IMR-90 (cell line): ENCODE data around the gene ADM5. TPM values are rescaled to one million over a fixed set of nuclear protein-coding genes. Genes with fewer than 3 reads are reported as not detected.

ENCODE experiments used
- ATAC-seq: fragments of 200-7000 bp; cut with Tn5 transposase; 2 replicates; pipeline ENCODE4 v1.9.1; 2020; ENCODE audit warnings: low read depth, mild to moderate bottlenecking, moderate library complexity
- BruUV-seq: library from RNA; stranded (reverse); fragments of 400-500 nt; replicated peaks from 2 replicates; lab custom pipeline; 2021; lab: Mats Ljungman, UMichigan
- CTCF ChIA-PET: fragments of 300-600 bp; formaldehyde crosslinking; extraction: SDS; loops from one replicate; lab custom pipeline; 2021; ENCODE audit warnings: antibody characterized with exemption; lab: Yijun Ruan, JAX
- POLR2A ChIA-PET: fragments of 300-600 bp; sonication (Branson Sonifier 250); formaldehyde crosslinking; loops from one replicate; lab custom pipeline; 2022; ENCODE audit warnings: antibody characterized with exemption; ENCODE audit not compliant: unreplicated experiment; lab: Charles Lee
- DNase-seq: peaks from one replicate; pipeline ENCODE4 v3.0.0; 2013
- H2AFZ ChIP-seq: replicated peaks from 2 replicates; pipeline ENCODE3; 2013; ENCODE audit warnings: low read length, mild to moderate bottlenecking; ENCODE audit not compliant: poor library complexity
- H2AK5ac ChIP-seq: 2 replicates; pipeline ENCODE4 v1.6.1; 2013; ENCODE audit warnings: low read depth, low read length, inconsistent platforms
- H2AK9ac ChIP-seq: replicated peaks from 2 replicates; pipeline ENCODE3; 2013; ENCODE audit warnings: mild to moderate bottlenecking, low read depth, low read length, moderate library complexity; ENCODE audit not compliant: poor library complexity
- H2BK120ac ChIP-seq: 2 replicates; pipeline ENCODE4 v1.6.1; 2013; ENCODE audit warnings: low read depth, low read length, inconsistent platforms
- H2BK15ac ChIP-seq: 3 replicates; pipeline ENCODE4 v1.6.1; 2013; ENCODE audit warnings: low read depth, low read length, inconsistent platforms
- H2BK20ac ChIP-seq: 2 replicates; pipeline ENCODE4 v1.6.1; 2013; ENCODE audit warnings: low read depth, mild to moderate bottlenecking, inconsistent platforms, low read length, moderate library complexity
- H2BK5ac ChIP-seq: 2 replicates; pipeline ENCODE4 v1.6.1; 2013; ENCODE audit warnings: mild to moderate bottlenecking, low read depth, low read length, inconsistent platforms; ENCODE audit not compliant: poor library complexity, severe bottlenecking
- H3K14ac ChIP-seq: replicated peaks from 2 replicates; pipeline ENCODE4 v1.6.1; 2013; ENCODE audit warnings: low read depth, low read length, inconsistent platforms
- H3K18ac ChIP-seq: 2 replicates; pipeline ENCODE4 v1.6.1; 2013; ENCODE audit warnings: low read depth, low read length, control low read depth
- H3K23ac ChIP-seq: 2 replicates; pipeline ENCODE4 v1.6.1; 2013; ENCODE audit warnings: low read depth, low read length, inconsistent platforms
- H3K27ac ChIP-seq: 2 replicates; pipeline ENCODE4 v1.5.1; 2013; ENCODE audit warnings: mild to moderate bottlenecking, control low read depth, low read length; ENCODE audit not compliant: insufficient read depth
- H3K27me3 ChIP-seq: 2 replicates; pipeline ENCODE4 v1.6.1; 2013; ENCODE audit warnings: low read length; ENCODE audit not compliant: control insufficient read depth, insufficient read depth
- H3K36me3 ChIP-seq: 2 replicates; pipeline ENCODE4 v1.6.1; 2013; ENCODE audit warnings: low read length, mixed read lengths; ENCODE audit not compliant: control insufficient read depth, insufficient read depth
- H3K4ac ChIP-seq: 2 replicates; pipeline ENCODE4 v1.6.1; 2013; ENCODE audit warnings: low read depth, low read length, inconsistent platforms
- H3K4me1 ChIP-seq: 2 replicates; pipeline ENCODE4 v1.6.1; 2013; ENCODE audit warnings: low read length, mixed read lengths; ENCODE audit not compliant: control insufficient read depth, insufficient read depth
- H3K4me2 ChIP-seq: 2 replicates; pipeline ENCODE4 v1.6.1; 2013; ENCODE audit warnings: low read depth, mild to moderate bottlenecking, control low read depth, low read length, moderate library complexity
- H3K4me3 ChIP-seq: 2 replicates; pipeline ENCODE4 v1.5.1; 2013; ENCODE audit warnings: low read depth, mild to moderate bottlenecking, control low read depth, low read length, moderate library complexity; ENCODE audit not compliant: insufficient read depth
- H3K56ac ChIP-seq: 2 replicates; pipeline ENCODE4 v1.6.1; 2013; ENCODE audit warnings: low read length, inconsistent platforms; ENCODE audit not compliant: insufficient read depth; ENCODE audit errors: extremely low read depth
- H3K79me1 ChIP-seq, 2 experiments: 2 replicates each; pipeline ENCODE4 v1.6.1; 2013; ENCODE audit warnings: low read length in 2 of 2, inconsistent platforms in 1 of 2, low read depth in 1 of 2
- H3K9ac ChIP-seq: 2 replicates; pipeline ENCODE4 v1.6.1; 2013; ENCODE audit warnings: low read depth, low read length, control low read depth
- H3K9me1 ChIP-seq: 2 replicates; pipeline ENCODE4 v1.6.1; 2013; ENCODE audit warnings: low read length, inconsistent platforms; ENCODE audit not compliant: insufficient read depth
- H3K9me3 ChIP-seq: 2 replicates; pipeline ENCODE4 v1.6.1; 2013; ENCODE audit warnings: low read length; ENCODE audit not compliant: control insufficient read depth, insufficient read depth
- H4K20me1 ChIP-seq: 2 replicates; pipeline ENCODE4 v1.6.1; 2013; ENCODE audit warnings: low read length, inconsistent platforms; ENCODE audit not compliant: insufficient read depth
- H4K5ac ChIP-seq: 2 replicates; pipeline ENCODE4 v1.6.1; 2013; ENCODE audit warnings: mild to moderate bottlenecking, low read depth, low read length, control low read depth
- H4K8ac ChIP-seq, 2 experiments: 2 replicates each; pipeline ENCODE4 v1.6.1; 2013; ENCODE audit warnings: low read depth in 2 of 2, low read length in 2 of 2, control low read depth in 1 of 2, inconsistent platforms in 1 of 2
- H4K91ac ChIP-seq: 2 replicates; pipeline ENCODE4 v1.6.1; 2013; ENCODE audit warnings: low read depth, low read length, inconsistent platforms; ENCODE audit not compliant: insufficient read depth
- BHLHE40 ChIP-seq: fragments of 150-350 bp; IDR thresholded peaks from 2 replicates; pipeline ENCODE4 v1.6.1; 2016; ENCODE audit warnings: mild to moderate bottlenecking, low read depth, low read length
- CEBPB ChIP-seq: IDR thresholded peaks from 2 replicates; pipeline ENCODE4 v1.6.1; 2012; ENCODE audit warnings: low read depth, low read length, improper control_type of control experiment
- MAZ ChIP-seq: IDR thresholded peaks from 2 replicates; pipeline ENCODE4 v1.6.1; 2012; ENCODE audit warnings: low read depth, mild to moderate bottlenecking, low read length, improper control_type of control experiment, moderate library complexity, borderline replicate concordance
- NFE2L2 ChIP-seq: fragments of 150-350 bp; IDR thresholded peaks from 2 replicates; pipeline ENCODE4 v1.6.1; 2016; ENCODE audit warnings: low read depth, mild to moderate bottlenecking, low read length
- RAD21 ChIP-seq: IDR thresholded peaks from 2 replicates; pipeline ENCODE4 v1.6.1; 2012; ENCODE audit warnings: low read length, improper control_type of control experiment
- RCOR1 ChIP-seq: IDR thresholded peaks from 2 replicates; pipeline ENCODE4 v1.6.1; 2012; ENCODE audit warnings: mild to moderate bottlenecking, low read length, improper control_type of control experiment; ENCODE audit not compliant: insufficient replicate concordance
- WGBS, 2 experiments: methylation state at CpG; one replicate each; pipeline versions ENCODE4 v1.1.5 to v1.1.7; 2013; ENCODE audit warnings: missing lambda C conversion rate in 2 of 2; ENCODE audit not compliant: insufficient read length in 1 of 2; ENCODE audit errors: extremely low coverage in 2 of 2; 5-methylcytosine and 5-hydroxymethylcytosine counted together
- dilution Hi-C: fragments of 300-500 bp; cut with HindIII; formaldehyde crosslinking; loops from one replicate; pipeline ENCODE4 v1.14.3; 2018; ENCODE audit warnings: low sequenced_read_pairs; ENCODE audit not compliant: unreplicated experiment
- in situ Hi-C: fragments of 300-500 bp; cut with MboI; formaldehyde crosslinking; loops from 3 replicates; pipeline ENCODE4 v1.14.3; 2019; ENCODE audit warnings: low sequenced_read_pairs, inconsistent platforms, mixed read lengths
- intact Hi-C: fragments of 100-400 bp; cut with micrococcal nuclease; formaldehyde crosslinking; loops from 2 replicates; pipeline ENCODE4 v1.10.0; 2022
- polyA plus RNA-seq, 3 experiments: library from polyadenylated mRNA; depleted of rRNA; stranded (reverse); fragments of >200 nt; gene quantifications; 2 replicates each; pipeline ENCODE4 v1.2.3, GENCODE V29; 2012; ENCODE audit warnings: low replicate concordance in 1 of 3
- total RNA-seq: library from RNA; depleted of rRNA; stranded (reverse); fragments of >200 nt; gene quantifications from 2 replicates; pipeline ENCODE4 v1.2.3, GENCODE V29; 2012

Gene ADM5
- total and polyA plus RNA-seq, 2 of the 4 experiments (the other 2 are of a cell fraction), result 0.18 to 0.99 TPM

- no peak for TF ChIP-seq RAD21
- no peak for TF ChIP-seq NFE2L2
- no peak for TF ChIP-seq MAZ
- no peak for TF ChIP-seq RCOR1
- TF ChIP-seq CEBPB, result no peak
- no peak for TF ChIP-seq BHLHE40
- 100% methylated on average over 5 of the region's 18 CpGs; no CpG with 5 or more reads in 1 of the 2 experiments for WGBS, 2 experiments
- Histone ChIP-seq H3K14ac (no peak overlapping the region), H4K20me1 (peaks cover 55% of the 10 kb centered on the region), H4K8ac (no peak overlapping the region), H3K18ac (no peak overlapping the region), H3K9me3 (no peaks in the 10 kb centered on the region), H3K27me3 (no peaks in the 10 kb centered on the region), H2BK120ac (no peak overlapping the region), H2BK20ac (no peak overlapping the region), H3K4me2 (no peak overlapping the region), H3K79me1 (peaks cover 19 to 62% of the 10 kb centered on the region in 2 experiments), H3K4me3 (no peak overlapping the region), H2AFZ (no peak overlapping the region), H4K5ac (no peak overlapping the region), H3K56ac (no peak overlapping the region), H2BK5ac (no peak overlapping the region), H3K4me1 (peaks cover 10% of the 10 kb centered on the region), H4K91ac (no peak overlapping the region), H2AK9ac (peak overlapping the region; percentile 13), H3K9ac (no peak overlapping the region), H3K9me1 (peaks cover 3% of the 10 kb centered on the region; the same call in 1 of the 2 replicates), H2BK15ac (no peak overlapping the region), H3K23ac (no peak overlapping the region), H3K27ac (no peak overlapping the region), H3K36me3 (peaks cover 49% of the 10 kb centered on the region), H3K4ac (no peak overlapping the region), H2AK5ac (no peak overlapping the region)
- CTCF ChIA-PET, result no interaction called here
- POLR2A ChIA-PET, result no interaction called here
- dilution Hi-C loops, result no loop called here
- intact Hi-C loops, result loop anchor here (5.0 kb wide), 1 partner anchor 112 kb away; no protein-coding TSS in a partner anchor
- in situ Hi-C loops, result loop anchor here (10.0 kb wide), 1 partner anchor 171 kb away; the partner anchor contains the start of gene PTOV1
- no TSS peak for BruUV-seq
- ATAC-seq (no peak), DNase-seq (no peak)
Measured at GRCh38 chr19:49683814-49684250, 5.6 kb upstream of the ADM5 start.
